GM23248 (cell line): ENCODE data around the gene LRRFIP1. TPM values are rescaled to one million over a fixed set of nuclear protein-coding genes. Genes with fewer than 3 reads are reported as not detected.

Source experiments
- DNase-seq: peaks from one replicate; pipeline ENCODE4 v3.0.0-alpha.2; 2015
- H2AFZ ChIP-seq: fragments of 200-600 bp; sonication (generic); 2 replicates; pipeline ENCODE4 v1.6.1; 2016; ENCODE audit warnings: antibody characterized with exemption
- H3F3A ChIP-seq: fragments of 200-600 bp; sonication (generic); 2 replicates; pipeline ENCODE4 v1.6.1; 2016; ENCODE audit warnings: mild to moderate bottlenecking, antibody characterized with exemption, mixed run types; ENCODE audit not compliant: insufficient read depth
- H3K27ac ChIP-seq: fragments of 200-600 bp; sonication (generic); 2 replicates; pipeline ENCODE4 v1.5.1; 2016; ENCODE audit warnings: mild to moderate bottlenecking
- H3K27me3 ChIP-seq: fragments of 200-600 bp; sonication (generic); replicated peaks from 2 replicates; pipeline ENCODE4 v1.6.1; 2016; ENCODE audit warnings: mild to moderate bottlenecking; ENCODE audit not compliant: insufficient read depth
- H3K36me3 ChIP-seq: fragments of 200-600 bp; sonication (generic); 2 replicates; pipeline ENCODE4 v1.6.1; 2016; ENCODE audit warnings: low read depth, mild to moderate bottlenecking
- H3K4me1 ChIP-seq: fragments of 200-600 bp; sonication (generic); 2 replicates; pipeline ENCODE4 v1.6.1; 2016; ENCODE audit warnings: mild to moderate bottlenecking; ENCODE audit not compliant: insufficient read depth
- H3K4me2 ChIP-seq: fragments of 200-600 bp; sonication (generic); one replicate; pipeline ENCODE4 v1.6.1; 2016; ENCODE audit warnings: mild to moderate bottlenecking; ENCODE audit not compliant: unreplicated experiment
- H3K4me3 ChIP-seq: fragments of 200-600 bp; sonication (generic); 2 replicates; pipeline ENCODE4 v1.5.1; 2016; ENCODE audit warnings: mild to moderate bottlenecking
- H3K79me2 ChIP-seq: fragments of 200-600 bp; sonication (generic); 2 replicates; pipeline ENCODE4 v1.6.1; 2016; ENCODE audit warnings: mild to moderate bottlenecking; ENCODE audit not compliant: insufficient read depth
- H3K9ac ChIP-seq: fragments of 200-600 bp; sonication (generic); 2 replicates; pipeline ENCODE4 v1.6.1; 2016; ENCODE audit warnings: mild to moderate bottlenecking
- H3K9me2 ChIP-seq: fragments of 200-600 bp; sonication (generic); 2 replicates; pipeline ENCODE4 v1.6.1; 2016; ENCODE audit warnings: mixed run types, mild to moderate bottlenecking, moderate library complexity; ENCODE audit not compliant: insufficient read depth
- H3K9me3 ChIP-seq: fragments of 200-600 bp; sonication (generic); one replicate; pipeline ENCODE4 v1.6.1; 2017; ENCODE audit warnings: low read depth
- H4K20me1 ChIP-seq: fragments of 200-600 bp; sonication (generic); 2 replicates; pipeline ENCODE4 v1.6.0; 2016; ENCODE audit not compliant: insufficient read depth
- EZH2 ChIP-seq: fragments of 200-600 bp; sonication (generic); IDR thresholded peaks from 2 replicates; pipeline ENCODE4 v1.6.1; 2018; ENCODE audit warnings: antibody characterized with exemption, mild to moderate bottlenecking; ENCODE audit not compliant: insufficient read depth, poor library complexity, severe bottlenecking
- EZH2phosphoT487 ChIP-seq: fragments of 200-600 bp; sonication (generic); IDR thresholded peaks from 2 replicates; pipeline ENCODE4 v1.6.1; 2018; ENCODE audit warnings: antibody characterized with exemption, moderate library complexity, mild to moderate bottlenecking, low read depth; ENCODE audit not compliant: insufficient read depth
- WGBS, 2 experiments: methylation state at CpG; one replicate each; pipeline ENCODE4 v1.1.6; 2015 to 2017; ENCODE audit warnings: low lambda C conversion rate in 2 of 2, low coverage in 1 of 2; ENCODE audit errors: missing lambda C conversion rate in 2 of 2; 5-methylcytosine and 5-hydroxymethylcytosine counted together
- in situ Hi-C: fragments of 300-500 bp; cut with MboI; formaldehyde crosslinking; loops from 2 replicates; pipeline ENCODE4 v1.15.0; 2020
- polyA plus RNA-seq: library from polyadenylated mRNA; unstranded; fragments of >200 nt; fragmentation: Nextera tagmentation; extraction: Ambion mirVana; gene quantifications from 2 replicates; pipeline ENCODE4 v1.2.1, GENCODE V29; 2016
- total RNA-seq: library from RNA; depleted of rRNA; stranded (reverse); fragments of >200 nt; shearing (Covaris generic); gene quantifications from 2 replicates; pipeline ENCODE4 v1.2.3, GENCODE V29; 2014

Gene LRRFIP1
- total and polyA plus RNA-seq, 2 experiments from 2014 or later, result 84.4 to 159 TPM

- Histone ChIP-seq H3K9me3 (no peaks in the 10 kb centered on the region), H3K27ac (no peak overlapping the region), H3K79me2 (peaks cover 31% of the 10 kb centered on the region), H3K9ac (peak overlapping the region; percentile 82), H3K9me2 (no peaks in the 10 kb centered on the region), H3K27me3 (no peaks in the 10 kb centered on the region), H3K4me1 (peaks cover 21% of the 10 kb centered on the region), H3K4me3 (peak overlapping the region; percentile 64), H4K20me1 (no peaks in the 10 kb centered on the region), H2AFZ (peak overlapping the region; percentile 77), H3F3A (no peaks in the 10 kb centered on the region), H3K4me2 (peak overlapping the region; percentile 76), H3K36me3 (no peaks in the 10 kb centered on the region)
- in situ Hi-C loops, result no loop called here
- WGBS, 2 experiments, result 27 to 28% methylated on average over 32 to 51 of the region's 54 CpGs
- DNase-seq, result peak; percentile 27
- TF ChIP-seq EZH2phosphoT487 (no peak), EZH2 (no peak)
These were observed 460 bp upstream of the LRRFIP1 start for GRCh38 chr2:237626813-237627440.

- H3K4me2 ChIP-seq, result peak overlapping the region; percentile 90
- H3K9me2 ChIP-seq, result no peaks in the 10 kb centered on the region
- no peaks in the 10 kb centered on the region for H3K36me3 ChIP-seq
- WGBS, 2 experiments, result 56% methylated on average over 14 of the region's 14 CpGs
- H3K4me1 ChIP-seq, result peaks cover 21% of the 10 kb centered on the region
- H3K9me3 ChIP-seq, result no peaks in the 10 kb centered on the region
- peak overlapping the region; percentile 76 for H3K4me3 ChIP-seq
- peaks cover 47% of the 10 kb centered on the region for H3K79me2 ChIP-seq
- H3K27me3 ChIP-seq, result no peaks in the 10 kb centered on the region
- no peaks in the 10 kb centered on the region for H4K20me1 ChIP-seq
- in situ Hi-C loops, result no loop called here
- no peak for DNase-seq
- no peak for TF ChIP-seq EZH2phosphoT487
- TF ChIP-seq EZH2, result no peak
- no peaks in the 10 kb centered on the region for H3F3A ChIP-seq
- H3K27ac ChIP-seq, result no peak overlapping the region
- H2AFZ ChIP-seq, result peak overlapping the region; percentile 68
- peak overlapping the region; percentile 82 for H3K9ac ChIP-seq
These were observed 1.1 kb downstream of the LRRFIP1 start for GRCh38 chr2:237628247-237629187.

- H3K27ac ChIP-seq, result no peak overlapping the region
- H4K20me1 ChIP-seq, result no peaks in the 10 kb centered on the region
- H3K79me2 ChIP-seq, result peaks cover 53% of the 10 kb centered on the region
- H3K9ac ChIP-seq, result no peak overlapping the region
- no peak overlapping the region for H3K4me2 ChIP-seq
- H3K27me3 ChIP-seq, result no peaks in the 10 kb centered on the region
- no peak overlapping the region for H2AFZ ChIP-seq
- 81 to 94% methylated on average over 1 of the region's 1 CpG for WGBS, 2 experiments
- no peak for TF ChIP-seq EZH2phosphoT487
- no peak for TF ChIP-seq EZH2
- no peak overlapping the region for H3K4me3 ChIP-seq
- no peaks in the 10 kb centered on the region for H3K36me3 ChIP-seq
- DNase-seq, result peak; percentile 41
- H3K9me2 ChIP-seq, result no peaks in the 10 kb centered on the region
- H3F3A ChIP-seq, result no peaks in the 10 kb centered on the region
- in situ Hi-C loops, result no loop called here
- no peaks in the 10 kb centered on the region for H3K9me3 ChIP-seq
- H3K4me1 ChIP-seq, result peaks cover 21% of the 10 kb centered on the region
These were observed 1.8 kb downstream of the LRRFIP1 start for GRCh38 chr2:237629188-237629534.

GRCh38 chr2:237629739-237630138 is 2.4 kb downstream of the LRRFIP1 start:
- H3K9me3 ChIP-seq, result no peaks in the 10 kb centered on the region
- in situ Hi-C loops, result no loop called here
- TF ChIP-seq EZH2phosphoT487 (no peak), EZH2 (no peak)
- H3K36me3 ChIP-seq, result 0 out of 2 replicates have a peak, but pooled peaks cover 3% of the 10 kb centered on the region
- H3K27me3 ChIP-seq, result no peaks in the 10 kb centered on the region
- peaks cover 21% of the 10 kb centered on the region for H3K4me1 ChIP-seq
- no peaks in the 10 kb centered on the region for H3K9me2 ChIP-seq
- peak overlapping the region; percentile 22; the same call in 1 of the 2 replicates for H3K27ac ChIP-seq
- no peaks in the 10 kb centered on the region for H3F3A ChIP-seq
- H2AFZ ChIP-seq, result no peak overlapping the region
- no peak overlapping the region for H3K4me2 ChIP-seq
- no peak overlapping the region for H3K4me3 ChIP-seq
- no peak overlapping the region for H3K9ac ChIP-seq
- WGBS, 2 experiments, result 45 to 46% methylated on average over 8 of the region's 8 CpGs
- DNase-seq, result peak; percentile 90
- no peaks in the 10 kb centered on the region for H4K20me1 ChIP-seq
- H3K79me2 ChIP-seq, result peaks cover 59% of the 10 kb centered on the region
